ENCODE measurements around the gene PHB1. TPM values are rescaled to one million over a fixed set of nuclear protein-coding genes. Genes with fewer than 3 reads are reported as not detected.

The PHB1 gene
- total RNA-seq, 1 donor from 2014 or later, result 52.5 TPM

Small RNA genes lying within 50 kb of the gene (small RNA-seq; reads per million reads assigned to genes)
- not detected for gene RF00019 (ENCODE audit: low replicate concordance)

Other genes with a start within 250 kb of the PHB1 start
- not detected for gene GNGT2, start 204.3 kb downstream of the PHB1 start, total RNA-seq
- 1.5 TPM for gene ABI3, start 204.2 kb downstream of the PHB1 start, total RNA-seq
- 12.7 TPM for gene PHOSPHO1, start 184.1 kb downstream of the PHB1 start, total RNA-seq
- 27.5 TPM for gene ZNF652, start 52.6 kb downstream of the PHB1 start, total RNA-seq
- gene NGFR, start 80.4 kb upstream of the PHB1 start, total RNA-seq, result 11.2 TPM
- 0.89 TPM for gene NXPH3, start 161.0 kb upstream of the PHB1 start, total RNA-seq

Data from skin of body (tissue), 2 donors.